ENCODE results near the gene ADAP1.
"Not testable (repeated sequence)": the region's sequence is repeated elsewhere in the genome, so short reads cannot be mapped to it uniquely, and the experiment has no call there.

The ADAP1 gene, protein sequence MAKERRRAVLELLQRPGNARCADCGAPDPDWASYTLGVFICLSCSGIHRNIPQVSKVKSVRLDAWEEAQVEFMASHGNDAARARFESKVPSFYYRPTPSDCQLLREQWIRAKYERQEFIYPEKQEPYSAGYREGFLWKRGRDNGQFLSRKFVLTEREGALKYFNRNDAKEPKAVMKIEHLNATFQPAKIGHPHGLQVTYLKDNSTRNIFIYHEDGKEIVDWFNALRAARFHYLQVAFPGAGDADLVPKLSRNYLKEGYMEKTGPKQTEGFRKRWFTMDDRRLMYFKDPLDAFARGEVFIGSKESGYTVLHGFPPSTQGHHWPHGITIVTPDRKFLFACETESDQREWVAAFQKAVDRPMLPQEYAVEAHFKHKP

DNA sequence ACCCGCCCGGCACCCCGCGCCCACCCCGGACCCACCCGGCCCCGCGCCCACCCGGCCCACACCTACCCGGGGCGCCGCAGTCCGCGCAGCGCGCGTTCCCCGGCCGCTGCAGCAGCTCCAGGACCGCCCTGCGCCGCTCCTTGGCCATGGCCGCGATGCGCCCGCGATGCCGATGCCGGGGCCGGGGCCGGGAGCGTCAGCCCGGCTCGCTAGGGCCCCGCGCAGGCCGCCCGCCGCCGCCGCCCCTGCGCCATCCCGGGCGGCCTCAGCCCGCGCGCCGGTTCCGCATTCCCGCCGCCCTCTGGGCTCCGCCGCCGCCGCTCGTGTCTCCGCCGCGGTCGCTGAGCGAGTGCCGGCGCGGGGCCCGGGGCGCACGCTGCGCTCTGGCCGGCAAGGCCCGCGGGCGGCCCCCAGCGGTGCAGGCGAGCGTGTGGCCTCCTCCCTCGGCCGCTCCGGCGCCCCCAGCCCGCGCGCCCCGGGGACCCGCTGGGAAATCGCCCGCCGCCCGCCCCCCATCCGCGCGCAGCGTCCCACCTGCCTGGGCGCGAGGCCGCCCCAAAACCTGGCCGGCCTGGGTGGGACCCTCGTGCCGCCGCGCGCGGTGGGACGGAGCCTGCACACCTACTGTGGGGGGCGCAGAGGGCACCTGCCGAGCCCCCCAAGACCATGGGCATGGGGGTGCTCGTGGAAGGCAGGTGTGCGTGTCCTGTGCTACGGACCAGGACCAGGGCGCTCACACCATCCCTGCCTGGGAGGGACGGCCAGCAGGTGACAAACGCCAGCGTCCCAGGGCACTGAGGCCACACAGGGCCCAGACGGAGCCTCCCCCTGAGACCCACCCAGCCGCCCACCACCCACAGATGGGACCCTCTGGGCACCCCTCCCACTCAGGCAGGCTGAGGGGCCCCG is at the start of gene ADAP1:
Gene ADAP1 (minus strand): TSS at position 351 of the 909 bp plus-strand sequence. CDS start 203 bp downstream, at position 148.
- DNase-seq: peak; percentile 48

DNA sequence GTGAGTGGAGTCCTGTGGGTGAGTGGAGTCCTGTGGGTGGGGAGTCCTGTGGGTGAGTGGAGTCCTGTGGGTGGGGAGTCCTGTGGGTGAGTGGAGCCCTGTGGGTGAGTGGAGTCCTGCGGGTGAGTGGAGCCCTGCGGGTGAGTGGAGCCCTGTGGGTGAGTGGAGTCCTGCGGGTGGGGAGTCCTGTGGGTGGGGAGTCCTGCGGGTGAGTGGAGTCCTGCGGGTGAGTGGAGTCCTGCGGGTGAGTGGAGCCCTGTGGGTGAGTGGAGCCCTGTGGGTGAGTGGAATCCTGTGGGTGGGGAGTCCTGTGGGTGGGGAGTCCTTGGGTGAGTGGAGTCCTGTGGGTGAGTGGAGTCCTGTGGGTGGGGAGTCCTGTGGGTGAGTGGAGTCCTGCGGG is 48.0 kb upstream of the ADAP1 start:
- not testable (repeated sequence) for DNase-seq

DNA sequence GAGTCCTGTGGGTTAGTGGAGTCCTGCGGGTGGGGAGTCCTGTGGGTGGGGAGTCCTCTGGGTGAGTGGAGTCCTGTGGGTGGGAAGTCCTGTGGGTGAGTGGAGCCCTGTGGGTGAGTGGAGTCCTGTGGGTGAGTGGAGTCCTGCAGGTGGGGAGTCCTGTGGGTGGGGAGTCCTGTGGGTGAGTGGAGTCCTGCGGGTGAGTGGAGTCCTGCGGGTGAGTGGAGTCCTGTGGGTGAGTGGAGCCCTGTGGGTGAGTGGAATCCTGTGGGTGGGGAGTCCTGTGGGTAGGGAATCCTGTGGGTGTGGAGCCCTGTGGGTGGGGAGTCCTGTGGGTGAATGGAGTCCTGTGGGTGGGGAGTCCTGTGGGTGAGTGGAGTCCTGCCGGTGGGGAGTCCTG is 47.5 kb upstream of the ADAP1 start:
- not testable (repeated sequence) for DNase-seq

DNA sequence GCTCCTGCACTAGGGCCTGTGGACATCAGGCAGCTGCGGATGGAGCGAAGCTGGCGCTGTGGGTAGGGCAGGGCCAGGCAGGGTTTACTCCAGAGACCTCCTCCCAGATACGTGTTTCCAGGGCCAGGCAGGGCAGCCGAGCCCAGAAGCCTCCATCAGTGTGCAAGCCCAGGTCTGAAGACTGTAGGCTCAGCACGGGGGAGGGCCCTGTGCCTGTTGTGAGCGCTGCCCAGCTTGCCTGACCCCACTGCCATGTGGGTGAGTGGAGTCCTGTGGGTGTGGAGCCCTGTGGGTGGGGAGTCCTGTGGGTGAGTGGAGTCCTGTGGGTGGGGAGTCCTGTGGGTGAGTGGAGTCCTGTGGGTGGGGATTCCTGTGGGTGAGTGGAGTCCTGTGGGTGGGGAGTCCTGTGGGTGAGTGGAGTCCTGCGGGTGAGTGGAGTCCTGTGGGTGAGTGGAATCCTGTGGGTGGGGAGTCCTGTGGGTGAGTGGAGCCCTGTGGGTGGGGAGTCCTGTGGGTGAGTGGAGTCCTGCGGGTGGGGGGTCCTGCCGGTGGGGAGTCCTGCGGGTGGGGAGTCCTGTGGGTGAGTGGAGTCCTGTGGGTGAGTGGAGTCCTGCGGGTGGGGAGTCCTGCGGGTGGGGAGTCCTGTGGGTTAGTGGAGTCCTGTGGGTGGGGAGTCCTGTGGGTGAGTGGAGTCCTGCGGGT is 46.7 kb upstream of the ADAP1 start:
- not testable (repeated sequence) for DNase-seq

DNA sequence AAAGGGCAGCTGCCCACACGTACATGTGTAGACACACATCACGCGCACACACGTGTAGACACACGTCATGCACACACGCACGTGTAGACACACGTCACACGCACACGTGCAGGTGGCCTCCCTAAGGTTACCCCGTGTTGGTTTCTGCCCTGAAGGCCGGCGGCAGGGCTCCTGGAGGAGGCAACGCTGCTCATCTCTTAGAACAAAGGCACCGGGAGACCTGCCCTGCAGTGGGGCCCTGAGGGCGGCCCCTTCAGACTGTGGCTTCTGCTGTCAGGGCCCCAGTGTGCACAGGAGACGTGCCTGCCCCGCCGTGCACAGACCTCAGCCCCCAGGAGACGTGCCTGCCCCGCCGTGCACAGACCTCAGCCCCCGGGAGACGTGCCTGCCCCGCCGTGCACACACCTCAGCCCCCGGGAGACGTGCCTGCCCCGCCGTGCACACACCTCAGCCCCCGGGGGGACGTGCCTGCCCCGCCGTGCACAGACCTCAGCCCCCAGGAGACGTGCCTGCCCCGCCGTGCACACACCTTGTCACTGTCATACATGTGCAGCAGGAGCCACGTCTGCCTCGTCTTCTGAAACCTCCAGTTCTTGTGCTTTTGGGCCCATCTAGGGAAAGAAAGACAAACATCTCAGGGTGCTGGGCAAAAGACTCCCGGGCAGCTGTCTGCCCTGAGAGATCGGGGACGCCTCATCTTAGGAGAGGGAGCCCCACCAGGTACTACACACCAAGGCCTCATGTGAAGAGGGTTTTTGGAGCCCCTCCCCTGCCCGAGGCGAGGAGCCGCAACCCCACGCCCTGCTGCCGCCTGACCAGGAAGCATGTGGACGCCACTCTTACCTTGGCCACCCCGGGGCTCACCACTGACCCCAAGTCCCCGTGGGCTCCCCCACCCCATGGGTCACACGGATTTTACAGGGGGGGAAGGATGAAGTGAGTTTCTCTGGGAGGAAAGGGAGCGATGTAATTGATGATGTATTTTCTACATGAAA is 45.8 kb upstream of the ADAP1 start:
- no peak for DNase-seq

DNA sequence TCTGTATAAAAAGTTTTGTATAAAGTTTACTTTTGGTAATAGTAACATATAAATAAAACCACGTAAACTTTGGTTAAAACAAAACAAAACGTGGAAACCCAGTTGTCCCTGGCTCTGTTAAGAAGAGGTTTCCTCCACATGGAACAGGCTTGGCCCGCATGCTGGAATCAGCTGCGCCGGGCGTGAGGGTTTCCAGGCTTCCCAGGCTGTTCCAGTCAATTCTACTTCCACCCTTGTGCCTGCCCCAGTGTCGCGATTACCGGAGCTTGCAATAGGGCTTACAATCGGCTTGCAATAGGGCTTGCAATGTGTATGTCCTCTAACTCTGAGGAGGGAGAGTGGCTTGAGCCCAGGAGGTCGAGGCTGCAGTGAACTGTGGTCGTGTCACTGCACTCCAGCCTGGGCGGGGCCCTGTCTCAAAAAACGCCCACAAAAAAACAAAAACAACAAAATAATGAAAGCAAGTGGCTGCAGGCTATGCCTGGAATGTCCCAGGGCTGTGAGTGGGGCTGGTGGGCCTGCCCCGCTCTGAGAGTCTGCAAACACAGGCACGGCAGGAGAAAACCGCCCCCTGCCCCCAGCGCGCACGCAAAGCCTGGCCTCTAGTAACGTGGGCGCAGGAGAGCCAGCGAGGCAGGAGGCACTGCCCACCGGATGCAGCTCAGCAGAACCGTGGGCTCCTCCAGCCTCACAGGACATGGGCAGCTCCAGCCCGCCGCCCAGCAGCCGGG is 44.8 kb upstream of the ADAP1 start:
- no peak for DNase-seq

DNA sequence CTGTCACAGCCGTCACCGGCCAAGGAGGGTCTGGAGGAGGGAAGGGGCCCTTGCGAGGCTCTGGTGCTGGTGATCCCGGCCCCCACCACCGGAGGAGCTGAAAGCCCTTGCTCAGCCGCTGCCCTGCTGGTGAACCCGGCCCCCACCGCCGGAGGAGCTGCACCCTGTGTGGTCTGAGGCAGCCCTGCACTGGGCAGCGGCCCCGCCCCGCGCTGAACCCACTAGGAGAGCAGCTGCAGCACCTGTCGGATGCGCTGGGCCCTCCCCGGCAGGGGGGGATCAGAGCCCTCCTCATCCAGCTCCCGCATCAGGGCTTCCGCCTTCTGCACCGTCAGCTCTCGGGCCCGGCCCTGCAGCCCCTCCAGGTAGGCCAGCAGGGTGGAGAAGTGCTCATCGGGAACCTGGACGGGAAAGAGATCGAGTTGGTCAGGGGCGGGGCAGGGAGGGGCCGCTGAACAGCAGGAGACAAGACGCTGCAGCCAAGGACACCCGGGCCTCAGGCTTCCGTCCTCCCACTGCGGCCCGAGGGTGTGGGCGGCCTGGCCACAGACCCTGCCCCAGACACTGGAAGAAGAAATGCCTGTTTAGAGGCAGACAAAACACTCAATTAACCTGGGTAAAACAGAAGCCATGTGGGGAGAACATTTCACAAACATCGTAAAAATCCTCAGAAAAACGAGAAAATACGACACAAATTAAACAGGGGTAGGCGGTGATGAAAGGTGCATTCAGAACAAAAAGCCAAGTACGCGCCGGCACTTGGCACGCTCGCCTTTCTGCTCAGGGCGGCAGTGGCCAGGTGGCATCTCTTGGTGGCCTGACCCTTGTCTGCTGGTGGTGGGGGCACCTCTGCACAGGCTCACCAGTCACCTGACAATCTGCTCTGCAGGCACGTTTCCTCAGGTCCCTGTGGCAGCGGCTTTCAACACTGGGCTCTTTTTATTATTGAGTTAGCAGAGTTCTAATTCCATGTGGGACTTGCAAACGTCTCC is 43.2 kb upstream of the ADAP1 start:
- DNase-seq: no peak

DNA sequence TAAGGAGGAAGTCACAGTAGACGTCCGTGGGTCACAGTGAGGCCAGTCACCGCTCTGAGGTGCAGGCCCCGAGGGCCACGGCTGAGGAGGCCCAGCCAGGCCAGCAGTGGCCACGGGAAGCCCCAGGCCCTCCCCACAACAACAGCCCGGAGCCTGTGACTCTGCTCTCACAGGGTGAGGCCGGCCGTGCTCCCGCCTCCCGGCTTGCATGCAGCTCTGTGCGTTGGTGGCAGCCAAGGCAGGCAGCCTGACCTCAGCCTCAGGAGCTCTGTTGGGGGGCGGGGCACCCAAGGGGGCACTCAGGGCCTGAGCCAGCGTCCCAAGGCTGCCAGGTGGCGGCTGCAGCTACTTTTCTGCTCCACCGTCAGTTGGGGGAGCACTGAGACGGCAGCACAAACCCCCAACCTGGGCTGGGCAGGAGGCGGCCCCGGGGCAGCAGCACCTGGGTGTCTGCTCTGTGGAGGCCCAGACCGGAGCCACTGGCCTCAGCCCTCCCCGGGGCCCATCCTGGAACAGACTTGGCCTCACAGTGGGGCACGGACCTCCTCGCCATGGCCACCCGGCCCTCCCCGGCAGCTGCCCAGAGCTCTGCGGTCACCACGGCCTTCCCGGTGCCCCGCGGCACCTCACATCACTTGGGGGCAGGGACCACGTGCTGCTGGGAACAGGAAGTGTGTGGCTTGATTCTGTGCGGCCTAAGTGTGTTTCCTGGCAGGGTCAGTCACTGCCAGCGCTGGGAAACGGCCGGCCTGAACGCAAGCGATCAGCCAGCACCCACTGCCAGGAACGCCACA is 41.8 kb upstream of the ADAP1 start:
- peak; percentile 43 for DNase-seq

DNA sequence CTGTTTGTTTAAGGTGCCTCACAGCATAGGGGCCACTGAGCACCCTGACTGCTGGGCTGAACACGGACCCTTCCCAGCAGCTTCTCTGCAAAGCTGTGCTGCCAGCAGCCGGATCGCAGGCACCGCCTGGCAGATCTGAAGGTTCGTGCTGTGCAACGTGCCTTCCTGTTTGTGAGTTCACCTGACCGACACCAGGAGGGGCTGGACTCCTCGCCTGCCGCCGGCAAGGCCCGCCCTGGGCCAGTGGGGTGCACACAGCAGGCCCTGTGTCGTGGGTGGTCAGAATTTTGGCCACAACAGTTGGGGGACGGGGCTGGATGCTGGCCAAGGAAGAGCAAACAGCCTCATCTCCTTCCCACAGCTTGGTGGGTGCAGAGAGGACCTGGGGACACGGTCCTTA is 41.1 kb upstream of the ADAP1 start:
- DNase-seq: no peak

DNA sequence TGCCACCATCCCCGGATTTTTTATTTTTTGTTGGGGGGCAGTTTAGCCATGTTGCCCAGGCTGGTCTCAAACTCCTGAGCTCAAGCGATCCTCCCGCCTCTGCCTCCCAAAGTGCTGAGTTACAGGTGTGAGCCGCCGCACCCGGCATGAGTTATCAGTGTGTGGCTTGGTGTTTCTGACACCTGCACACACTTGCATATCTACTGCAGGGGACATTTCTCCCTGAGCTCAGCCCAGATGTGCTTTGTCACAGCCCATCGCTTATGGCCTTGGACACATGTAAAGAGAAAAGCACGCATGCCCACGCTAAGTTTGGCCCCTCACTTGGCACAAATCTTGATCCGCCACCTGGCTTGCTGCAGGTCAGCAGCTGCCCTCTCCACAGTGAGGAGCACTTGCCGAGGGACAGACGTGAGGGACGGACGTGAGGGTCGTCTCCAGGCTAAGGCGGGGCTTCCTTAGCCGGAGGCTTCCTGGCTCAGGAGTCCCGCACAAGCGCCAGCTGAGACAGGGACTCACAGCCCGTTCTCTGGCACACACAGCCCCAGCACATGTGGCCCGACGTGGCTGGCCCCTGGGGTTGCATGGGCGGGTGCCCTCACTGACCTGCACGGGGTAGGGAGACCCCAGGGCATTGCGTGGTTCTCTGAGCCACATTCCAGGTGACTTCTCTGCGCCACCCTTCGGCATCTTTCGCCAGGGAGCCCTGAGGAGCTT is 40.3 kb upstream of the ADAP1 start:
- DNase-seq: no peak

DNA sequence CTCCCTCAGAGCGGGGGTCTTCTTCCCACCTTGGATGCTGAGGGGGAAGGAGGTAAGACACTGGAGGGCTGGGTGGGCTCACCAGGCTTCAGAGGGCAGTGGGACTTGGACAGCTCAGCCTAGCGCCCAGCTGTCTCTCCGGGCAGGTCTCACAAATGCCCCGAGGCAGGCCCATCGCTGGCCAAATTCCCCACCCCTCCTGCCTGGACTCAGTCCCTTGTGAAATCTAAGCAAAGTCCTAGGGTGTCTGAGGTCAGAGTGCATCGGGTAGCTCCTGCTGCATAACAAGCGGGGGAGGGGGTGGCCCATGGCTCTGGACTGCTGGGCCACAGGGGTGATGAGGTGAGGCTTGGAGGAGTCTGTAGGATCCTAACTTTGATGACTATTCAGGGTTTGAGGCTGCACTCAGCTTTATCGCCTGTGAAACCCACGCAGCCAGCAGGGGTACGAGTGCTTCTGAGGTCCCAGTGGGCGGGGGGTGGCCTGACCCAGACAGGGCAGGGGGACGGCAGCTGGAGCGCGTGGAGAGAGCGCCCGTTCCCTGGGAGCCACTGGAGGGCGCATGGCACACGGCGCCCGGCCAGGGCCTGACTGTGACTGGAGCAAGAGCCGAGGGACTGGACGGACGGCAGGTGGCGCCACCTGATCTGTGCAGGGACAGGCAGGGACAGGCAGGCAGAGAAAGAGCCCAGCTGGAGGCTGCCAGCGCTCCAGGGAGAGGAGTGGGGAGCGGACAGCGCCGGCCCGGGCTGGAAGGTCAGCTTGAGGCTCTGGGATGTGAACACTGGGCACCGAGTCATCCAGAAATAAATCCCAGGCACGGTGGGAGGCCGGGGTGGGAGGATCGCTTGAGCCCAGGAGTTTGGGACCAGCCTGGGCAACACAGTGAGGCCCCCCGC is 38.5 kb upstream of the ADAP1 start:
- peak; percentile 87 for DNase-seq

DNA sequence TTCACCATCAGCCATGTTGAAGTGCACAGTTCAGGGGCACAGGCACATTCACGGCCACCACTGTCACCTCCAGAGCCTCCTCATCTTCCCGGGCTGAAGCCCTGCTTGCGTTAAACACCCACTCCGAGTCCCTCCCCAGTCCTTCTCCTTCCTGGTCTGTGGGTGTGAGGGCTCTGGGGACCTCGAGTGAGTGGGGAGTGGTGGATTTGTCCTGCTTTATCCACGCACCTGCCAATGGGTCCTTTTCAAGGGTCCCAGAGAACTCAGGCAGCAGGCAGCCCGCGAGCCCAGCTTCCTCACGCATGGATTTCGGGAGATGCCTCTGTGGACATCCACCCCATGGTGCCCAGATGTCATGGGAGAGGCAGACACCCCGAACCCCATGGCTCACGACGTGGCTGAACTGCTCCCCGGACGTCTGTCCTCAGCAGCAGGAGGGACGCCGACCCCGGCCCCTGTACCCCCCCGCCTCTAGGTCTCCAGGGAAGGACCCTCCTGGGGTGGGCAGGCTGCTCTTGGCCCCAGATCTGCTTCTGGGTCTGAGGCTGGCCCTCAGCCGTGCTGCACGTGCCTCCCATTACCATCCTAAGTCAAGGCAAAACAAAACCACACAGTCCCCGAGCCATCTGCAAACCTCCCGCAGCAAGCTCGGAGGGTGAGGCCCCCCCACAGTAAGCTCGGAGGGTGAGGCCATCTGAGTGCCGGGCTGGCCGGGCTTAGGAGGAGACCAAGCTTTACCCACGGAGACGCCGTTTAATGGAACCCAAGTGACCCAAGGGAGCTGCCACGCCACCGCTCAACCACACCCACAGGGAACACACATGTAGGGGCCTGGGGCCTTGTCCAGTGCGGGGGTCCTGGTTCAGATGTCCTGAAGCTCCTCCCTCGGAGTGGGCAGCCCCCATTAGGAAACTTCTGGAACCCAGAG is 37.5 kb upstream of the ADAP1 start:
- DNase-seq: no peak

DNA sequence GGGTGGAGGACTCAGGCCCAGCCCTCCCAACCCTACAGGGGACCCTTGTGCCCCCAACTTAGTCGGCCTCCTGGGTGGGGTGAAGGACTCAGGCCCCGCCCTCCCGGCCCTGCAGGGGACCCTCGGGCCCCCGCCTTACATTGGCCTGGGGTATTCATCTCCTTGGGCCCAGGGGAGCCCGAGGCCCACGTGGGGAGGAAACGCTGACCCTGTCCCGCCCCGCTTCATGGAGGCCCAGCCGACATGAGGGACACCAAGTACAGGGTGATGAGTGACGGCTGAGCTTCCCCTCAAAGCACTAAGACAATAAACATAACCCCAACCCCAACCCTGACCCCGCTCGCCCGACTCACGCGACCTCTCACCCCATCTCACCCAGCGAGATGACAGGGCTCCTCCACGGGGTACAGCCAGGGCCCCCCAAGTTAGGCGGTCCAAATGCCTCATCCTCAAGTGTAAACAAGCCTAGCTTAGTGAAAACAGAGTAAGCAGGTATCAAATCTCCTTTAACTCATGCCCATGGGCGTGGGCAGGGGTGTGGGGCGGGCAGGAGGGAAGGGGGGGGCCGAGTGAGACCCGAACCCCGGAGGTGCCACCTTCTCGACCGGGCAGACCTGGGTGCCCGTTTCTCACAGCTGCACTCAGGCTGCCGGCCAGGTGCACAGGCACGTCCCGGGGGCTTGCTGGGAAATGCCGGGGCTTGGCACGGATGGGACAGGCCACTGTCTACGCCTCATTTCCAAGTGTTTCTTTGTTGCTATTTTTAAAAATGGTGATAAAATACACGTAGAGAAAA is 36.7 kb upstream of the ADAP1 start:
- no peak for DNase-seq

DNA sequence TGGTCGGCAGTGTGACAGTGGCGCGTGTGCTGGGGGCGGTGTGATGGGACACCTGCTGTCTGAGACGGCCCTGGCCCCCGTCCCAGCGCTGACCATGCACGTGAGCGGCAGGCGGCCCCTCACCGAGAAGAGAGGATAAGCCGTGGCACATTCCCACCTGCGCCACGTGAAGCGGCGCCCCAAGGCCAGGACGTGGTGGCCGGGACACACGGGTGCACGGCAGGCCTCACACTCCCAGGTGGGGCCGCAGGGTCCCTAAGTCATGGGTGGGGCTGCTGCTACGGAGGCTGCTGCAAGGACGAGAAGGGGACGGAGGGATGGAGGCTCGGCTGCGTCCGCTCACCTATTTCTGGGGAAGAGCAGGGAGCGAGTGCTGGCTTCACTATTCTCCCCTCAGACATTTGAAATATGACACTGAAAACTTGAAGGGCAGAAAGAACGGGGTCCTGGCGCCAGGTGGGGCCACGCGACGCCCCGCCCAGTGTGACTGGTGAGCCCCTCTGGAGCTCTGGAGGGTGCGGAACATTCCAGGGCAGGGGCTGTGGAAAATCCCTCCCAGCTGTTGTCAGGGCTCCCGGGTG is 36.0 kb upstream of the ADAP1 start:
- DNase-seq: no peak

DNA sequence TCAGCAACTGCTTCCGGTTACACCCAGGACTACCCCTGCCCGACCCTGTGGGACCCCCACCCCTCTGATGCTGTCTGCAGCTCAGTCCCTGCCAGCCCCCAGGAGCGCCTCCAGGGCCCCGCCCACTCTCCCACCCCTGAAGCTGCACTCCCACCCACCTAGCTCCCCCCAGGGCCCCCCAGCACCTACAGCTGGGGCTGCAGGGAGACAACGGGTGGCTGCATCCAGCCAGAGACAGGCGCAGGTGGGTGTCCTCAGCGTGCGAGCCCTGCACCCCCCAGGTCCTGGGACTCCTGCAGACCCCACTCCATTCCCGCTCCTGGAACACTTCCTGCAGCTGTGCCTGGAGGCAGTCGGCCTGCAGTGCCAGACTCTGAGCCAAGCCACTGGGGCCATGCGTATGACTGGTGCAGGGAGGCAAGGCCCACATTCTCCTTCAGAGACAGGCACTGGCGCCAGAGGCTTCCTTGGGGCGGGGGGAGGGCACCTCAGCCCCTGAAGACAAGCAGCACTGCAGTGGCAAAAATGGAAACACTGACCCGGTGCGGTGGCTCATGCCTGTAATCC is 34.6 kb upstream of the ADAP1 start:
- no peak for DNase-seq

Measured in MV-4-11 (cell line).